Tibial artery (tissue), 4 donors: ENCODE measurements around the gene CCDC63.
"Not testable (repeated sequence)": the region's sequence is repeated elsewhere in the genome, so short reads cannot be mapped to it uniquely, and the experiment has no call there.

Experiments used
- DNase-seq, 2 donors: peaks; one replicate each; pipeline ENCODE4 v3.0.0-alpha.2; 2019
- H3K27ac ChIP-seq, 2 donors: fragments of 200-600 bp; sonication (generic) in 1 of 2; 1 replicate in 1 of 2; 2 replicates in 1 of 2; pipeline ENCODE4 v1.5.1; 2018 to 2019; ENCODE audit warnings: mild to moderate bottlenecking in 1 of 2
- H3K27me3 ChIP-seq, 2 donors: fragments of 200-600 bp; sonication (generic) in 1 of 2; one replicate each; pipeline versions ENCODE4 v1.5.1 to v1.6.0; 2016 to 2019
- H3K36me3 ChIP-seq, 3 donors: fragments of 200-600 bp; sonication (generic) in 2 of 3; one replicate each; pipeline ENCODE4 v1.5.1; 2016 to 2019; ENCODE audit warnings: mild to moderate bottlenecking in 2 of 3
- H3K4me1 ChIP-seq, 4 donors: fragments of 200-600 bp; sonication (generic) in 2 of 4; 1 replicate in 3 of 4; 2 replicates in 1 of 4; pipeline ENCODE4 v1.5.1; 2016 to 2019
- H3K4me3 ChIP-seq, 2 donors: fragments of 200-600 bp; sonication (generic) in 1 of 2; 1 replicate in 1 of 2; 2 replicates in 1 of 2; pipeline ENCODE4 v1.5.1; 2018 to 2019; ENCODE audit warnings: mild to moderate bottlenecking in 2 of 2
- H3K9me3 ChIP-seq, 3 donors: fragments of 200-600 bp; sonication (generic) in 1 of 3; one replicate each; pipeline ENCODE4 v1.5.1; 2016 to 2019
- CTCF ChIP-seq, 2 experiments: fragments of 200-600 bp in 1 of 2; fragments of 450-650 bp in 1 of 2; IDR thresholded peaks; one replicate each; pipeline ENCODE4 v1.5.1; 2017 to 2019; ENCODE audit warnings: antibody characterized with exemption in 2 of 2, mild to moderate bottlenecking in 1 of 2, moderate library complexity in 1 of 2
- intact Hi-C: fragments of 100-400 bp; cut with DNase I; formaldehyde crosslinking; loops from one replicate; pipeline ENCODE4 v1.15.0; 2023; ENCODE audit warnings: low total_unique reads

CCDC63 gene

GRCh38 chr12:110849221-110849620, 2.4 kb downstream of the CCDC63 start:
- H3K4me1 ChIP-seq = peaks cover 0 to 17% (median 9%) of the 10 kb centered on the region in 4 donors
- DNase-seq = no peak
- intact Hi-C loops = no loop called here
- peaks cover 0 to 14% of the 10 kb centered on the region in 2 donors for H3K27me3 ChIP-seq
- no peaks in the 10 kb centered on the region for H3K9me3 ChIP-seq
- no peak overlapping the region for H3K27ac ChIP-seq
- H3K36me3 ChIP-seq = no peaks in the 10 kb centered on the region
- no peak overlapping the region for H3K4me3 ChIP-seq
- TF ChIP-seq CTCF (IDR thresholded peaks at IDR 0.05) = no peak

DNA sequence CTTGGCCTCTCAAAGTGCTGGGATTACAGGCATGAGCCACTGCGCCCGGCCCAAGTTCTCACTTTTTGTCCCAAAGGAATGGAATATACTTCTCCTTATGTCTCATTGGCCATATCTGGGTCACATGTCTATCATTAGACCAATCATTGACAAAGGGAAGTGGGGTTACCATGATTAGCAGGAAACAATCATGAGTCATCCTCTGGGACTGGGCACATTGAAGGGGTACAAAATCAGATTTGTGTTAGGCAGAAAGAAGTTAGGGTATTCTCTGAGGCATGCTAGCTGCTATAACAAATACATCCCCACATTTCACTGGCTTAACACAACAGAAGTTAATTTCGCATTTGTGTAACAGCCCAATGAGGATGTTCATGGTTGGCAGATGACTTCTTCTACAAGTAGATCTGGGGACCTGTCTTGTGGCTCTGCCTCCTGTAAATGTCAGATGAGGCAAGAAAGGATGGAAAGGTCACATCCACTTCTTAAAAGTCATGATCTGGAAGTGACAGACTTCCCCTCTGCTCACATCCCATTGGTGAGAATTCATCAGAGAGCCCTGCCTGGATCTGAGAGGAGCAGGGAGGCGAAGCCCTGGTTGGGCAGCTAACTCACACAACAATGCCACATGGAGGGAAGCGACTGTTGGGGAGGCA, 3.1 kb downstream of the CCDC63 start:
- peaks cover 0 to 14% (median 8%) of the 10 kb centered on the region in 4 donors for H3K4me1 ChIP-seq
- no peaks in the 10 kb centered on the region for H3K9me3 ChIP-seq
- H3K27ac ChIP-seq = no peak overlapping the region
- no peak for TF ChIP-seq CTCF (IDR thresholded peaks at IDR 0.05)
- H3K4me3 ChIP-seq = no peak overlapping the region
- peaks cover 0 to 14% of the 10 kb centered on the region in 2 donors for H3K27me3 ChIP-seq
- no peak for DNase-seq
- intact Hi-C loops = no loop called here
- no peaks in the 10 kb centered on the region for H3K36me3 ChIP-seq

DNA sequence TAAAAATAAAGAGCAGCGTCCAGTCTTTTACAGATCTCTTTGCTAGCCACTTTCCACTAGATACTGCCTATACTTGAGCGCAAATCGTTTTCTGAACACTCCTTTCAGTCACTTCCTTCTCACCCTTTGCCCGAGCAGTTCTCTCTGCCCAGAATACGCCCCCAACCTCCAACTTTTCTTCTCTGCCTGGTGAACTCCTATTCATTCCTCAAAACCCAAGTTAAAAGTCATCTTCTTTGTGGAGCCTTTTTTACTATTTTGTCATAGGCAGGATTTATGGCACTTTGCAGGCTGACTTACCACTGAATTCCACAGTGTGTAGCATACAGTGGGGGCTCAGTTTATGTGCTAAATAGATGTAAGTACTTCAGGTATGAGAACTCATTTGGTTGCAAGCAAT, 4.0 kb downstream of the CCDC63 start:
- Histone ChIP-seq H3K4me3 (no peak overlapping the region), H3K4me1 (peaks cover 0 to 10% (median 4%) of the 10 kb centered on the region in 4 donors), H3K27ac (no peak overlapping the region), H3K27me3 (peaks cover 0 to 14% of the 10 kb centered on the region in 2 donors), H3K36me3 (no peaks in the 10 kb centered on the region), H3K9me3 (no peaks in the 10 kb centered on the region)
- DNase-seq = no peak
- TF ChIP-seq CTCF (IDR thresholded peaks at IDR 0.05) = no peak
- intact Hi-C loops = no loop called here

DNA sequence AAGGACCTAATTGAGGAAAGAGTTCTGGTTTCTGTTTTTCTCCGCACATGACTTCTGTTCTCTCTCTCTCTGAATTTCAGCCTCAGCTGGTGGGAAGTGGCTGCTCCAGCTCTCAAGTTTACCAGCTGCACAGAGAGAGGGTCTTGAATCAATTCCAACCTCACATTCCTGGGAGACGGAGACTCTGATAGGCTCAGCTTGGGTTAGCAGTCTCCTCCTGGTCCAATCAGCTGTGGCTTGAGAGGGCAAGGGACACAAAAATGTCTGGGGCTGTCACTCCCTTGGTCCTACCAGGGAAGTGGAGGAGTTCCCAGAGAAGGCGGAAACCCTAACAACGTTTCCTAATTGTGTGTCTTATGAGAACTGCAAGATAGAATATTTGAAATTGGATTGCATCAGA, 7.0 kb downstream of the CCDC63 start:
- no peak for TF ChIP-seq CTCF (IDR thresholded peaks at IDR 0.05)
- peaks cover 0 to 9% of the 10 kb centered on the region in 2 donors for H3K27me3 ChIP-seq
- H3K4me3 ChIP-seq = no peak overlapping the region
- intact Hi-C loops = no loop called here
- H3K9me3 ChIP-seq = no peaks in the 10 kb centered on the region
- no peak for DNase-seq
- H3K36me3 ChIP-seq = no peaks in the 10 kb centered on the region
- H3K27ac ChIP-seq = no peak overlapping the region
- no peaks in the 10 kb centered on the region for H3K4me1 ChIP-seq

DNA sequence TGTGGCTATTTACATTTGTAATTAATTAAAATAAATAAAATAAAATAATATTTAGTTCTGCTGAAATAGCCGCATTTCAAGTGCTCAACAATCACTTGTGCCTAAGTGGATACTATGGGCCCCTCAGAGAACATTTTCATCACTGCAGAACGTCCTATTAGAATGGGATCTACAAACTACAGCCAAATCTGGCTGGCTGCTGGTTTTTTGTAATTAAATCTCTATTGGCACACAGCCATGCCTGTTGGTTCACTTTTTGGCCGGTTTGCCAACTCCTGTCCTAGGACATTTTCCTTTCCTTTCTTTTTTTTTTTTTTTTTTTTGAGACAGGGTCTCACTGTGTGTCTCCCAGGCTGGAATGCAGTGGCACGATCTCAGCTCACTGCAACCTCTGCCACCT, 9.8 kb downstream of the CCDC63 start:
- H3K9me3 ChIP-seq = no peaks in the 10 kb centered on the region
- H3K36me3 ChIP-seq = no peaks in the 10 kb centered on the region
- no peak for TF ChIP-seq CTCF (IDR thresholded peaks at IDR 0.05)
- H3K4me1 ChIP-seq = no peaks in the 10 kb centered on the region
- H3K27me3 ChIP-seq = peaks cover 0 to 12% of the 10 kb centered on the region in 2 donors
- intact Hi-C loops = no loop called here
- H3K4me3 ChIP-seq = no peak overlapping the region
- H3K27ac ChIP-seq = no peak overlapping the region
- DNase-seq = no peak

DNA sequence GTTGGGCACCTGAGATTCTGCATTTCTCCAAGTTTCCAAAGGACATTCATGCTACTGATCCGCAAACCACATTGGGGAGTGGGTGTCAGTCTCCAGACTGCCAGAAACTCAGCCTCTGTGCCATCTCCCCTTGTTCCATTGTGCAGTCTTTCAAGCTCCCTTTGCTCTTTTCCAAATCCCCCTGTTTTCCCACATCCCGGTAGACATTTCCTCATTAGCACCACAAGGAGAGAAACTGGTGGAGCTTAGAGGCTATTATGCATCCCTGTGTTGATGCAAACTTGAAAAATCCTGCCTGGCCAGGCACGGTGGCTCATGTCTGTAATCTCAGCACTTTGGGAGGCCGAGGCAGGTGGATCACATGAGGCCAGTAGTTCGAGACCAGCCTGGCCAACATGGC, 10.7 kb downstream of the CCDC63 start:
- Histone ChIP-seq H3K36me3 (no peaks in the 10 kb centered on the region), H3K4me3 (no peak overlapping the region), H3K9me3 (no peaks in the 10 kb centered on the region), H3K4me1 (no peaks in the 10 kb centered on the region), H3K27ac (no peak overlapping the region), H3K27me3 (peaks cover 0 to 9% of the 10 kb centered on the region in 2 donors)
- intact Hi-C loops = no loop called here
- TF ChIP-seq CTCF (IDR thresholded peaks at IDR 0.05) = no peak
- DNase-seq = no peak

DNA sequence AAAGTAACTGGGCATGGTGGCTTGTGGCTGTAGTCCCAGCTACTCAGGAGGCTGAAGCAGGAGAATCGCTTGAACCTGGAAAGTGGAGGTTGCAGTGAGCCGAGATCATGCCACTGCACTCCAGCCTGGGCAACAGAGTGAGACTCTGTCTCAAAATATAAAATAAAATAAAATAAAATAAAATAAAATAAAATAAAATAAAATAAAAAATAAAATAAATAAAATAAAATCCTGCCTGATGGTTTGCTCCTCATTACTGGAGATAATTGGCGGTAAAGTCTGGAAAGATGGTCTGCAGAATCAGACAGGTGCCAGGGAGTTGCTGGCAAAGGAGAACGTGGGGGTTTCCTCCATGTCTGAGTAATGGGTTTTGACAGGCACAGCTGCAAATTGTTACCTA, 11.2 kb downstream of the CCDC63 start:
- H3K27ac ChIP-seq, intact Hi-C loops, H3K9me3 ChIP-seq, H3K4me3 ChIP-seq, DNase-seq, H3K4me1 ChIP-seq, H3K27me3 ChIP-seq, H3K36me3 ChIP-seq: not testable (repeated sequence)
